A673 (cell line): Measurements from ENCODE around the gene RALGPS1. TPM values are rescaled to one million over a fixed set of nuclear protein-coding genes. Genes with fewer than 3 reads are reported as not detected.

Source experiments
- BruUV-seq: library from RNA; stranded (reverse); fragments of 400-500 nt; replicated peaks from 2 replicates; lab custom pipeline; 2021; lab: Mats Ljungman, UMichigan
- CTCF ChIA-PET: fragments of 300-600 bp; sonication (Branson Sonifier 250); formaldehyde crosslinking; loops from one replicate; lab custom pipeline; 2022; ENCODE audit warnings: antibody characterized with exemption; lab: Charles Lee
- POLR2A ChIA-PET: fragments of 300-600 bp; sonication (Branson Sonifier 250); formaldehyde crosslinking; loops from one replicate; lab custom pipeline; 2022; ENCODE audit warnings: antibody characterized with exemption; ENCODE audit not compliant: low non-redundant PET; lab: Charles Lee
- DNase-seq: peaks from one replicate; pipeline ENCODE4 v3.0.0-alpha.2; 2015; ENCODE audit warnings: low spot score
- H3K27ac ChIP-seq: fragments of 200-600 bp; sonication (generic); 2 replicates; pipeline ENCODE4 v1.5.1; 2016; ENCODE audit warnings: mixed run types, low read depth, mild to moderate bottlenecking, mixed read lengths, antibody characterized with exemption, low read length; ENCODE audit not compliant: poor library complexity, severe bottlenecking
- H3K27me3 ChIP-seq: fragments of 200-600 bp; sonication (generic); replicated peaks from 2 replicates; pipeline ENCODE4 v1.6.1; 2017; ENCODE audit warnings: mixed run types, low read depth, mild to moderate bottlenecking, mixed read lengths, antibody characterized with exemption, low read length; ENCODE audit not compliant: insufficient read depth, poor library complexity
- H3K36me3 ChIP-seq: fragments of 200-600 bp; sonication (generic); 2 replicates; pipeline ENCODE4 v1.6.1; 2016; ENCODE audit warnings: mixed run types, mild to moderate bottlenecking, mixed read lengths, antibody characterized with exemption, low read length; ENCODE audit not compliant: insufficient read depth, poor library complexity, severe bottlenecking
- H3K4me1 ChIP-seq: fragments of 200-600 bp; sonication (generic); 2 replicates; pipeline ENCODE4 v1.6.1; 2017; ENCODE audit warnings: mixed run types, mild to moderate bottlenecking, mixed read lengths, antibody characterized with exemption, low read length; ENCODE audit not compliant: insufficient read depth, poor library complexity, severe bottlenecking
- H3K4me3 ChIP-seq: fragments of 200-600 bp; sonication (generic); 2 replicates; pipeline ENCODE4 v1.5.1; 2016; ENCODE audit warnings: low read depth, mixed run types, mild to moderate bottlenecking, mixed read lengths, low read length; ENCODE audit not compliant: poor library complexity, severe bottlenecking
- H3K9me3 ChIP-seq: fragments of 200-600 bp; sonication (generic); 2 replicates; pipeline ENCODE4 v1.6.1; 2016; ENCODE audit warnings: mixed run types, low read depth, mild to moderate bottlenecking, mixed read lengths, antibody characterized with exemption, low read length; ENCODE audit not compliant: poor library complexity, severe bottlenecking
- EZH2 ChIP-seq: fragments of 200-600 bp; sonication (generic); IDR thresholded peaks from 2 replicates; pipeline ENCODE4 v1.6.1; 2017; ENCODE audit warnings: borderline replicate concordance, low read depth, mild to moderate bottlenecking, mixed read lengths, antibody characterized with exemption, low read length; ENCODE audit not compliant: poor library complexity, severe bottlenecking
- intact Hi-C: fragments of 100-400 bp; cut with micrococcal nuclease; formaldehyde crosslinking; loops from one replicate; pipeline ENCODE4 v1.10.0; 2022; ENCODE audit not compliant: unreplicated experiment
- total RNA-seq: library from RNA; stranded (reverse); gene quantifications from 2 replicates; pipeline ENCODE4 v1.2.3, GENCODE V29; 2021
- TF ChIP-seq, protein P1 (sequence below): fragments of 300-800, 200-600 bp; sonication (generic); conservative IDR thresholded peaks from 2 replicates; pipeline ENCODE4 v1.5.1; 2017; ENCODE audit warnings: low read depth, mild to moderate bottlenecking, antibody characterized with exemption, low read length, moderate library complexity, mixed read lengths

RALGPS1 gene
- total RNA-seq, 1 experiment from 2014 or later, result 3.9 TPM

DNA sequence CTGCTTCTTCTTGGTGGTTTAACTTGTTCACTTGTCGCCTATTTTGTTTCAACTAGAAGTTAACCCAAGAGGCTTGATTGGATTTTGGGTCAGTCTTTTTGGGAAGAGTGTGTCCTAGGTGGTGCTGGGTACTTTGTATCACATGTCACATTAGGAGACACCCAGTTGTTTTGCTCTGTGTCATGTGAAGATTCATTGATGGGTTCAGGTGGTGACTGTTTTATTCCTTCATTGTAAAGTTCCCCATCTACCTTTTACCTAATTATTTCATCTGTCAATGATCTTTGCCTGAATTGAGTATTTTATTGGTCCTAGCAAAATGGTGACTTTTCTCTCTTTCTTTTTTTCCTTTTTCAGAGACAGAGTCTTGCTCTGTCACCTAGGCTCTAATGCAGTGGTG, 69.2 kb downstream of the RALGPS1 start:
- H3K4me3 ChIP-seq, result no peak overlapping the region
- no peaks in the 10 kb centered on the region for H3K36me3 ChIP-seq
- ChIA-PET CTCF (no interaction called here), POLR2A (no interaction called here)
- no peak for TF ChIP-seq EZH2
- TF ChIP-seq, protein P1, sequence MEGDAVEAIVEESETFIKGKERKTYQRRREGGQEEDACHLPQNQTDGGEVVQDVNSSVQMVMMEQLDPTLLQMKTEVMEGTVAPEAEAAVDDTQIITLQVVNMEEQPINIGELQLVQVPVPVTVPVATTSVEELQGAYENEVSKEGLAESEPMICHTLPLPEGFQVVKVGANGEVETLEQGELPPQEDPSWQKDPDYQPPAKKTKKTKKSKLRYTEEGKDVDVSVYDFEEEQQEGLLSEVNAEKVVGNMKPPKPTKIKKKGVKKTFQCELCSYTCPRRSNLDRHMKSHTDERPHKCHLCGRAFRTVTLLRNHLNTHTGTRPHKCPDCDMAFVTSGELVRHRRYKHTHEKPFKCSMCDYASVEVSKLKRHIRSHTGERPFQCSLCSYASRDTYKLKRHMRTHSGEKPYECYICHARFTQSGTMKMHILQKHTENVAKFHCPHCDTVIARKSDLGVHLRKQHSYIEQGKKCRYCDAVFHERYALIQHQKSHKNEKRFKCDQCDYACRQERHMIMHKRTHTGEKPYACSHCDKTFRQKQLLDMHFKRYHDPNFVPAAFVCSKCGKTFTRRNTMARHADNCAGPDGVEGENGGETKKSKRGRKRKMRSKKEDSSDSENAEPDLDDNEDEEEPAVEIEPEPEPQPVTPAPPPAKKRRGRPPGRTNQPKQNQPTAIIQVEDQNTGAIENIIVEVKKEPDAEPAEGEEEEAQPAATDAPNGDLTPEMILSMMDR, result no peak
- no peaks in the 10 kb centered on the region for H3K9me3 ChIP-seq
- no peak for DNase-seq
- no TSS peak for BruUV-seq
- H3K27ac ChIP-seq, result no peak overlapping the region
- no peaks in the 10 kb centered on the region for H3K27me3 ChIP-seq
- H3K4me1 ChIP-seq, result peaks cover 7% of the 10 kb centered on the region
- intact Hi-C loops, result no loop called here

DNA sequence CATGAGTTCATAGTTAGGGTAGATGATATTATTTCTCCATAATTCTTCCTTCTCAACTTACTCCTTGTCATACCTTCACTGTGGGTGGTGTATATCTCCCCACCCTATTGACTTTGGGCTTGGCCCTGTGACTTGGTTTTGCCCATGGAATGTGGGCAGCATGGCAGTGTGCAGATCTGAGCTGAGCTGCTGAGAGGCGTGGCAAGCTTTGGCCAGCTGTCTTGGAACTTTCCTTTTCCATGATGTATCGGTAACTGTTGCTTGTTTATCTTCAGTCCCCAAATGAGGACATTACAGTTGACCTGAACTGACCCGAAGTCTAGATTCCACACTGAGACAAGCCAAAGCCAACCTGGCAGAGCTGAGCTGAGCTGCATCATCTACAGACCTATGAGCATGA, 70.4 kb downstream of the RALGPS1 start:
- Histone ChIP-seq H3K27ac (no peak overlapping the region), H3K27me3 (no peaks in the 10 kb centered on the region), H3K36me3 (no peaks in the 10 kb centered on the region), H3K4me3 (no peak overlapping the region), H3K9me3 (no peaks in the 10 kb centered on the region), H3K4me1 (peaks cover 7% of the 10 kb centered on the region)
- ChIA-PET CTCF (no interaction called here), POLR2A (no interaction called here)
- intact Hi-C loops, result no loop called here
- DNase-seq, result no peak
- TF ChIP-seq EZH2, result no peak
- BruUV-seq, result no TSS peak

DNA sequence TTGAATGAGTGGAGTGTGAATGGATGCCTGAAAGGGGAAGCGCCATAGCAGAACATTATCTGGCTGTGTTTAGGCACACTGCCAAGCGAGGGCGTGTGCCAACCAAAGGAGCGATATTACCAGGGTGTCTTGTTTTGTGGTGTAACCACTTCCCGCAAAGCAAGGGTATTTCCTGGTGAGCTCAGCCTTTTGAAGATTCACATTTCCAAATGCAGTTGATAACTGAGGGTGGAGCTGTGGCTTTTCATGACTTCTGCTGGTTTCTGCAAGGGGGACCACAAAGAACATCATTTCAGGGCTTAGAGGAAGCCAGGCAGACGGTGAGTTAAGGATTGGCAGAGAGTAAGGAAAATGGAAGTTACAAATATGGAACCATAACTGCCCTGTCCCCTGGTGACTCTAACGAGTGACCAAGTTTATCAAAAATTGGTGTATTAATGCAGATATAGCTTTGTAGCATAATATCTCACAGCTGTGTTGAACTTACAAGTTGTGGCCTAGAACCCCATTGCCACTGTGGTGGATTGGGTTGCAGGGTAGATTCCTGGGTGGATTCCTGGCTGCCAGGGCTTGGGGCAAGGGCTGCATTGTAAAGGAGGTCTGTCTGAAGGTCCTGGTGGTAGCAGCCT, 71.4 kb downstream of the RALGPS1 start:
- CTCF ChIA-PET, result interaction anchor here (0.6 kb wide), 1 partner anchor 197 kb away, joined by 5 read pairs; no protein-coding TSS in a partner anchor
- Histone ChIP-seq H3K27me3 (no peaks in the 10 kb centered on the region), H3K4me1 (peaks cover 7% of the 10 kb centered on the region), H3K27ac (no peak overlapping the region), H3K4me3 (no peak overlapping the region), H3K36me3 (no peaks in the 10 kb centered on the region), H3K9me3 (no peaks in the 10 kb centered on the region)
- intact Hi-C loops, result no loop called here
- peak; percentile 80 for DNase-seq
- POLR2A ChIA-PET, result no interaction called here
- BruUV-seq, result no TSS peak
- TF ChIP-seq EZH2, result no peak
- TF ChIP-seq, protein P1, result no peak
